Mesothelial cell of epicardium (in vitro differentiated cells): Measurements from ENCODE around the gene MRPL49. TPM values are rescaled to one million over a fixed set of nuclear protein-coding genes. Genes with fewer than 3 reads are reported as not detected.
A peak's percentile ranks its signal among the peaks of the same experiment; 100 is the strongest.

Source experiments
- DNase-seq, 2 experiments: peaks; one replicate each; pipeline ENCODE4 v3.0.0; 2021; ENCODE audit warnings: low spot score in 2 of 2; ENCODE audit not compliant: unreplicated experiment in 2 of 2
- H3K27ac Mint-ChIP-seq: 2 replicates; pipeline ENCODE4 v1.8.0; 2021; ENCODE audit warnings: mixed read lengths
- H3K27me3 Mint-ChIP-seq: 2 replicates; pipeline ENCODE4 v1.8.0; 2021; ENCODE audit warnings: low read depth, mixed read lengths
- H3K36me3 Mint-ChIP-seq: 2 replicates; pipeline ENCODE4 v1.8.0; 2021; ENCODE audit warnings: mixed read lengths
- H3K4me1 Mint-ChIP-seq: 2 replicates; pipeline ENCODE4 v1.8.0; 2021; ENCODE audit warnings: mixed read lengths
- H3K4me3 Mint-ChIP-seq: 2 replicates; pipeline ENCODE4 v1.8.0; 2021; ENCODE audit warnings: mild to moderate bottlenecking, moderate library complexity, mixed read lengths
- H3K9me3 Mint-ChIP-seq: 2 replicates; pipeline ENCODE4 v1.8.0; 2021; ENCODE audit warnings: mixed read lengths
- total RNA-seq: library from RNA; stranded (reverse); gene quantifications from 3 replicates; pipeline ENCODE4 v1.2.1, GENCODE V29; 2021
- TF ChIP-seq, protein P1 (sequence below): fragments of 200-600 bp; sonication (generic); IDR thresholded peaks from one replicate; pipeline ENCODE4 v1.5.0; 2021; ENCODE audit warnings: antibody characterized with exemption; ENCODE audit not compliant: unreplicated experiment

MRPL49 gene
- total RNA-seq, 1 donor from 2014 or later, result 41.3 TPM

DNA sequence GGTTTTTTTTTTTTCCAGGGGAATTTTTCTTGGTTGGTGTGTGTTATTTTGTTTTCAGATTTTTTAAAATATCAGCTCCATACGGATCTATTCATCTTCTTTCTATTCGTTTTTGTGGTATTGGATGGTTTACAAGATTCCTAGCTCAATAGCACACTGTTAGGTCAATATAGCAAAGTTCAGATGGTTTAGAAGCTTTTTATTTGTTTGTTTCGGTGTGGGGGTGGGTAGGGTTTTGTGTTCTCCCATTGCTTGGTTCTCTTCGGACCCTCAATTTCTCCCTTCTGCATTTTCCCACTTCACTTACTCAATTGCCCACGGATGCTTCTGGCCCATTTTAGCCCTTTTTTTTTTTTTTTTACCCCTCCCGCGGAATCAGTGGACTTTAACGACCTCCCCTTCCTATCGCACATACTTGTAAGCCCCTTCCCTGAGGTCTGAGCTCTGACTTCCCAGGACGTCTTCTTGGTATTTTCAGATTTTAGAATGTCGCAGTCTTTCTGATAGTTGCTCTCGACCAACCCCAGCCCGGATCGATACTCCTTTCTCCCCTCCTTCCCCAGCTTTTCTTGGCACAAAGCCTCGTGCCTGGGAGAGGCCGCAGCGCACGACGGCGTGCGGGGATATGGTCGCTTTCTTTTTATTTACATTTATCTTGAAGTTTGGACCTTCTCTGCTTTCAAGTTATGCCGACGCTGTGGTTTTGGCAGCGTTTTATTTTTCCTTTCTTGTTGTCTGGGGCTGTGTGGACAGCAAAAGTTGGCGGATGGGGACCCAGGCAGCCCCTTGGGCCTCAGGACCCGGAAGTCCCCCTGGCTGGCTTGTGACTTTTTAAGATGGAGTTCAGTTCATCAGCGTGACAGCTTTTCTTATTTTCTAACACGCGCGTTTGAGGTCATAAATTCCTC, 43.5 kb downstream of the MRPL49 start:
- H3K9me3 Mint-ChIP-seq, result no peaks in the 10 kb centered on the region
- H3K4me1 Mint-ChIP-seq, result no peaks in the 10 kb centered on the region
- no peak overlapping the region for H3K27ac Mint-ChIP-seq
- no peaks in the 10 kb centered on the region for H3K36me3 Mint-ChIP-seq
- H3K4me3 Mint-ChIP-seq, result no peak overlapping the region
- TF ChIP-seq, protein P1, sequence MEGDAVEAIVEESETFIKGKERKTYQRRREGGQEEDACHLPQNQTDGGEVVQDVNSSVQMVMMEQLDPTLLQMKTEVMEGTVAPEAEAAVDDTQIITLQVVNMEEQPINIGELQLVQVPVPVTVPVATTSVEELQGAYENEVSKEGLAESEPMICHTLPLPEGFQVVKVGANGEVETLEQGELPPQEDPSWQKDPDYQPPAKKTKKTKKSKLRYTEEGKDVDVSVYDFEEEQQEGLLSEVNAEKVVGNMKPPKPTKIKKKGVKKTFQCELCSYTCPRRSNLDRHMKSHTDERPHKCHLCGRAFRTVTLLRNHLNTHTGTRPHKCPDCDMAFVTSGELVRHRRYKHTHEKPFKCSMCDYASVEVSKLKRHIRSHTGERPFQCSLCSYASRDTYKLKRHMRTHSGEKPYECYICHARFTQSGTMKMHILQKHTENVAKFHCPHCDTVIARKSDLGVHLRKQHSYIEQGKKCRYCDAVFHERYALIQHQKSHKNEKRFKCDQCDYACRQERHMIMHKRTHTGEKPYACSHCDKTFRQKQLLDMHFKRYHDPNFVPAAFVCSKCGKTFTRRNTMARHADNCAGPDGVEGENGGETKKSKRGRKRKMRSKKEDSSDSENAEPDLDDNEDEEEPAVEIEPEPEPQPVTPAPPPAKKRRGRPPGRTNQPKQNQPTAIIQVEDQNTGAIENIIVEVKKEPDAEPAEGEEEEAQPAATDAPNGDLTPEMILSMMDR, result no peak
- DNase-seq, result no peak
- peaks cover 2% of the 10 kb centered on the region for H3K27me3 Mint-ChIP-seq

- TF ChIP-seq, protein P1, result no peak
- Mint-ChIP-seq H3K36me3 (no peaks in the 10 kb centered on the region), H3K9me3 (no peaks in the 10 kb centered on the region), H3K4me1 (no peaks in the 10 kb centered on the region), H3K27ac (no peak overlapping the region), H3K27me3 (no peaks in the 10 kb centered on the region), H3K4me3 (no peak overlapping the region)
- no peak for DNase-seq
Measured at GRCh38 chr11:65166893-65167292, 44.8 kb downstream of the MRPL49 start.

DNA sequence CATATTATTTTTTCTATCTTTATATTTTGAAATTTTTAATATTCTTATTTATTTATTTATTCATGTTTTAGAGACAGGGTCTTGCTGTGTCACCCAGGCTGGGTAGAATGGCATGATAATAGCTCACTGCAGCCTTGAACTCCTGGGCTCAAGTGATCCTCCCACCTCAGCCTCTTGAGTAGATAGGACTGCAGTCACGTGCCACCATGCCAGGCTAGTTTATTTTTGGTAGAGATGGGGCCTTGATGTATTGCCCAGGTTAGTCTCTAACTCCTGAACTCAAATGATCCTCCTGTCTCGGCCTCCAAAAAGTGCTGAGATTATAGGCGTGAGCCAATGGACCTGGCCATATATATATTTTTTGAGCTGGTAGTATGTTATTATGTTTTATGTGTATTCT, 45.5 kb downstream of the MRPL49 start:
- no peaks in the 10 kb centered on the region for H3K9me3 Mint-ChIP-seq
- H3K27ac Mint-ChIP-seq, result no peak overlapping the region
- no peak for DNase-seq
- H3K36me3 Mint-ChIP-seq, result no peaks in the 10 kb centered on the region
- no peak overlapping the region for H3K4me3 Mint-ChIP-seq
- no peaks in the 10 kb centered on the region for H3K4me1 Mint-ChIP-seq
- TF ChIP-seq, protein P1, result no peak
- no peaks in the 10 kb centered on the region for H3K27me3 Mint-ChIP-seq

DNA sequence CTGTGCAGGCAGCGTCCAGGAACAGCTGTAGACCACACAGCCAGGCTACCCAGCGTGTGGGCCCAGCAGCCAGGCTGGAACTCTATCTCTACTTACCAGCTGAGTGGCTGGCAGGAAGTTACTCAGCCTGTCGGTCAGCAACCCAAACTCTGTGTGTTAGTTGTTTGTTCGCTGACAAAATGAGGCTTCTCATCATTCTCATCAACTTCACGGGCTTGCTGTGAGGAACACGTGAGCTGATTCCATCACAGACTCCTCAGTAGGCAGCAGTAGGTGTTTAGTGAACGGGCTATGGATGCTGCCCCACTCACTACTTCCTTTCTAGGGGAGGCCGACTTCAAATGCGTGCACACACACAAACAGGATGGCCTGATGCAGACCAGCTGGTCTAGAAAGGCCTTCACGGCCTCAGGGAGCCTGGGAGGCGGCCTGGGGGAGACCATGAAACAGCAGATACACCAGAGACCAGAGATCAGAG, 47.1 kb downstream of the MRPL49 start:
- TF ChIP-seq, protein P1, result no peak
- Mint-ChIP-seq H3K27me3 (no peaks in the 10 kb centered on the region), H3K4me3 (no peak overlapping the region), H3K9me3 (no peaks in the 10 kb centered on the region), H3K4me1 (peaks cover 2% of the 10 kb centered on the region), H3K36me3 (no peaks in the 10 kb centered on the region), H3K27ac (peak overlapping the region; percentile 14)
- no peak for DNase-seq

- Mint-ChIP-seq H3K4me3 (no peak within 1 kb of the TSS), H3K9me3 (no peaks in the 10 kb centered on the region), H3K4me1 (peaks cover 5% of the 10 kb centered on the region), H3K36me3 (no peaks in the 10 kb centered on the region), H3K27ac (peak within 1 kb of the TSS; percentile 14), H3K27me3 (no peaks in the 10 kb centered on the region)
- DNase-seq, result no peak
- TF ChIP-seq, protein P1, result no peak
Measured at GRCh38 chr11:65170058-65170534, 48.0 kb downstream of the MRPL49 start, which contains the start of gene SPDYC. Gene SPDYC, plus strand, starts transcription at chr11:65170233. Its CDS starts 1,125 bp downstream, at chr11:65171358.
